ENCODE measurements around the gene SVEP1.

- no peak for TF ChIP-seq CTCF (IDR thresholded peaks at IDR 0.05; ENCODE audit: borderline replicate concordance, extremely low read depth, low read length, poor library complexity, severe bottlenecking)
- TF ChIP-seq EZH2 (IDR thresholded peaks at IDR 0.05; ENCODE audit: borderline replicate concordance, low read depth, low read length, severe bottlenecking): no peak
Observed at GRCh38 chr9:110528645-110529044, 50.9 kb downstream of the SVEP1 start.
